Nephron progenitor cell (in vitro differentiated cells): ENCODE data around the gene DPF3.

Experiments
- DNase-seq: peaks from one replicate; pipeline ENCODE4 v3.0.0; 2021
- H3K27ac Mint-ChIP-seq: 2 replicates; pipeline ENCODE4 v1.8.0; 2021; ENCODE audit warnings: mild to moderate bottlenecking, moderate library complexity, mixed read lengths
- H3K27me3 Mint-ChIP-seq: 2 replicates; pipeline ENCODE4 v1.8.0; 2021; ENCODE audit warnings: mild to moderate bottlenecking, low read depth, mixed read lengths; ENCODE audit not compliant: poor library complexity
- H3K36me3 Mint-ChIP-seq: 2 replicates; pipeline ENCODE4 v1.8.0; 2021; ENCODE audit warnings: low read depth, mixed read lengths
- H3K4me1 Mint-ChIP-seq: 2 replicates; pipeline ENCODE4 v1.8.0; 2021; ENCODE audit warnings: mixed read lengths
- H3K4me3 Mint-ChIP-seq: 2 replicates; pipeline ENCODE4 v1.8.0; 2021; ENCODE audit warnings: mild to moderate bottlenecking, moderate library complexity, mixed read lengths
- H3K9me3 Mint-ChIP-seq: 2 replicates; pipeline ENCODE4 v1.8.0; 2021; ENCODE audit warnings: mild to moderate bottlenecking, moderate library complexity, mixed read lengths
- TF ChIP-seq, protein P1 (sequence below): fragments of 200-600 bp; sonication (generic); IDR thresholded peaks from 2 replicates; pipeline ENCODE4 v1.5.0; 2021; ENCODE audit warnings: antibody characterized with exemption

Gene DPF3

DNA sequence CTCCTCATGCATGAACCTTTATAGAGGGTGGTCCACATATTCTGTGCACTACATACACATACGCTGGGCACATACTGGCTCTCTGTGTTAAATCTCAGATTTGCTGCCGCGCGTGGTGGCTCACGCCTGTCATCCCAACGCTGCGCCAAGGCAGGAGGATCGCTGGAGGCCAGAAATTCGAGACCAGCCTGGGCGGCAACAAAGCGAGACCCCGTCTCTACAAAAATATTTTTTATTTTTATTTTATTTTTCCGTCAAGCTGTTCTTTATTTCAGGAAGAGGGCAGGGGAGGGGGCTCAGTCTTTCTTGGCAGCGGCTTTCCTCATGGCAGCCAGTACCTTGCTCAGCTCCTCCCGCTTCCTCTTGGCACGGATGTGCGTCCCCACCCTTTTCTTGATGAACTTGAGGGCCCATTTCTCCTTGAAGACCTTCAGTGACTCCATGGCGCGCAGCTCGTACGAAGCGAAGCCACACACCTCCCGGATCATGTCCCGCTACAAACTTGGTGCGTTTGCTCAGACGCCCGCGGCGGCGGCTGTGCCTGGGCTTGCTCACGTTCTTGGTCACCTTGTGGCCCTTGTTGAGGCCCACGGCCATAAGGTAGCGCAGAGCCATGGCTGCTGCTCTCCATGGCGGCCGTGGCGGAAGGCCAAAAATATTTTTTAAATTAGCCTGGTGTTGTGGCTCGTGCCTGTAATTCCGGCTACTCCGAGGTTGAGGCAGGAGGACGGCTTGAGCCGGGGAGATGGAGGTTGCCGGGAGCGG lies 35.6 kb upstream of the DPF3 start:
- peaks cover 22% of the 10 kb centered on the region for H3K4me1 Mint-ChIP-seq
- peaks cover 10% of the 10 kb centered on the region for H3K27me3 Mint-ChIP-seq
- no peaks in the 10 kb centered on the region for H3K9me3 Mint-ChIP-seq
- no peak for DNase-seq
- TF ChIP-seq, protein P1, sequence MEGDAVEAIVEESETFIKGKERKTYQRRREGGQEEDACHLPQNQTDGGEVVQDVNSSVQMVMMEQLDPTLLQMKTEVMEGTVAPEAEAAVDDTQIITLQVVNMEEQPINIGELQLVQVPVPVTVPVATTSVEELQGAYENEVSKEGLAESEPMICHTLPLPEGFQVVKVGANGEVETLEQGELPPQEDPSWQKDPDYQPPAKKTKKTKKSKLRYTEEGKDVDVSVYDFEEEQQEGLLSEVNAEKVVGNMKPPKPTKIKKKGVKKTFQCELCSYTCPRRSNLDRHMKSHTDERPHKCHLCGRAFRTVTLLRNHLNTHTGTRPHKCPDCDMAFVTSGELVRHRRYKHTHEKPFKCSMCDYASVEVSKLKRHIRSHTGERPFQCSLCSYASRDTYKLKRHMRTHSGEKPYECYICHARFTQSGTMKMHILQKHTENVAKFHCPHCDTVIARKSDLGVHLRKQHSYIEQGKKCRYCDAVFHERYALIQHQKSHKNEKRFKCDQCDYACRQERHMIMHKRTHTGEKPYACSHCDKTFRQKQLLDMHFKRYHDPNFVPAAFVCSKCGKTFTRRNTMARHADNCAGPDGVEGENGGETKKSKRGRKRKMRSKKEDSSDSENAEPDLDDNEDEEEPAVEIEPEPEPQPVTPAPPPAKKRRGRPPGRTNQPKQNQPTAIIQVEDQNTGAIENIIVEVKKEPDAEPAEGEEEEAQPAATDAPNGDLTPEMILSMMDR: no peak
- peaks cover 13% of the 10 kb centered on the region for H3K36me3 Mint-ChIP-seq
- H3K4me3 Mint-ChIP-seq: no peak overlapping the region
- no peak overlapping the region for H3K27ac Mint-ChIP-seq

GRCh38 chr14:72928872-72929271 lies 35.0 kb upstream of the DPF3 start:
- DNase-seq: no peak
- TF ChIP-seq, protein P1: no peak
- H3K9me3 Mint-ChIP-seq: no peaks in the 10 kb centered on the region
- peaks cover 13% of the 10 kb centered on the region for H3K36me3 Mint-ChIP-seq
- H3K4me1 Mint-ChIP-seq: peaks cover 21% of the 10 kb centered on the region
- peaks cover 10% of the 10 kb centered on the region for H3K27me3 Mint-ChIP-seq
- H3K4me3 Mint-ChIP-seq: no peak overlapping the region
- no peak overlapping the region for H3K27ac Mint-ChIP-seq

GRCh38 chr14:72926292-72927028 lies 32.6 kb upstream of the DPF3 start, which contains the start of gene DCAF4:
Gene DCAF4 (plus strand): TSS chr14:72926464. CDS start chr14:72937979, 11,515 bp downstream.
- H3K27ac Mint-ChIP-seq: peak within 1 kb of the TSS; percentile 91
- DNase-seq: peak; percentile 94
- H3K4me3 Mint-ChIP-seq: peak within 1 kb of the TSS; percentile 92
- H3K9me3 Mint-ChIP-seq: peaks cover 4% of the 10 kb centered on the region
- H3K36me3 Mint-ChIP-seq: peaks cover 13% of the 10 kb centered on the region
- peaks cover 10% of the 10 kb centered on the region for H3K27me3 Mint-ChIP-seq
- peaks cover 16% of the 10 kb centered on the region for H3K4me1 Mint-ChIP-seq
- TF ChIP-seq, protein P1: no peak

DNA sequence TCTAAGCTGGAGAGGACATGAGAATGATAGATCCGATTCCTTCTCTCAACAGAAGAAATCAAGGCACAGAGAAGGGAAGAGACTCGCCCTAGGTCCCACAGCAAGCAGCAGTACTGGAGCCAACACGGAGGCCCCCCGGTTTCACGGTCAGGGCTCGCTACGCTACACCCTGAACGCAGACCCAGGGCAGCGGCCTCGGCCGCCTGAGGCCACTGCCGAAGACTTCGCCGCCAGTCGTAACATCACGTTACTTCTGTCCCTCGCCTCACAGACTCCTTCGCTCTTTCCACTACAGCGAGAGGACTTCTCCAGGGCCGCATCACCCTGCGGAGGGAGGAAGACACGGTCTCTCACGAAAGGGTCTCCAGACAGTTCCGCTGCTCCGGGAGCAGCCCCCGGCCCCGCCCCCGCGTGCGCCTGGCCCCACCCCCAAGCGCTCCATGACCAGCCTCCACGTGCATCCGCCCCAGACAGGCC lies 32.0 kb upstream of the DPF3 start:
- no peak for DNase-seq
- Mint-ChIP-seq H3K27ac (no peak overlapping the region), H3K9me3 (peaks cover 9% of the 10 kb centered on the region), H3K36me3 (peaks cover 13% of the 10 kb centered on the region), H3K4me3 (peak overlapping the region; percentile 92), H3K4me1 (peaks cover 16% of the 10 kb centered on the region), H3K27me3 (peaks cover 10% of the 10 kb centered on the region)
- TF ChIP-seq, protein P1: no peak

- Mint-ChIP-seq H3K4me1 (peaks cover 16% of the 10 kb centered on the region), H3K36me3 (peaks cover 9% of the 10 kb centered on the region), H3K4me3 (peak overlapping the region; percentile 92), H3K27me3 (peaks cover 10% of the 10 kb centered on the region), H3K27ac (no peak overlapping the region), H3K9me3 (peaks cover 11% of the 10 kb centered on the region)
- TF ChIP-seq, protein P1: no peak
- no peak for DNase-seq
Measured at GRCh38 chr14:72925171-72925759, 31.4 kb upstream of the DPF3 start.
